H1 (cell line): ENCODE measurements around the gene MACROD2. TPM values are rescaled to one million over a fixed set of nuclear protein-coding genes. Genes with fewer than 3 reads are reported as not detected.

Source experiments
- CTCF ChIA-PET: fragments of 300-600 bp; sonication (Branson Sonifier 250); formaldehyde crosslinking; loops from one replicate; lab custom pipeline; 2021; ENCODE audit not compliant: partially characterized antibody; lab: Charles Lee
- POLR2A ChIA-PET: fragments of 300-600 bp; sonication (Branson Sonifier 250); formaldehyde crosslinking; loops from one replicate; lab custom pipeline; 2021; ENCODE audit warnings: inconsistent platforms; ENCODE audit not compliant: partially characterized antibody; lab: Charles Lee
- DNase-seq, 2 experiments: peaks; one replicate each; pipeline versions ENCODE4 v3.0.0 to v3.0.0-alpha.2; 2010 to 2022; ENCODE audit warnings: low spot score in 2 of 2, low read depth in 1 of 2, mixed read lengths in 1 of 2
- FAIRE-seq: peaks from 2 replicates; lab custom pipeline; 2011; peaks lifted over from hg19 to GRCh38; lab: Jason Lieb, UNC
- H2AFZ ChIP-seq: 2 replicates; pipeline ENCODE4 v1.8.1; 2012; ENCODE audit warnings: low read length, inconsistent platforms
- H2AK5ac ChIP-seq: 2 replicates; pipeline ENCODE4 v1.6.1; 2013; ENCODE audit warnings: low read depth, low read length
- H2BK120ac ChIP-seq: replicated peaks from 2 replicates; pipeline ENCODE3; 2013; ENCODE audit warnings: low read depth, low read length, inconsistent platforms
- H2BK12ac ChIP-seq: 2 replicates; pipeline ENCODE4 v1.6.1; 2013; ENCODE audit warnings: low read depth, low read length
- H2BK15ac ChIP-seq: 2 replicates; pipeline ENCODE4 v1.6.1; 2013; ENCODE audit warnings: low read length
- H2BK20ac ChIP-seq: 2 replicates; pipeline ENCODE4 v1.6.1; 2013; ENCODE audit warnings: low read length
- H2BK5ac ChIP-seq: 2 replicates; pipeline ENCODE4 v1.6.1; 2013; ENCODE audit warnings: low read depth, low read length
- H3K14ac ChIP-seq: 2 replicates; pipeline ENCODE4 v1.6.1; 2013; ENCODE audit warnings: inconsistent platforms; ENCODE audit not compliant: insufficient read length
- H3K18ac ChIP-seq: 2 replicates; pipeline ENCODE4 v1.6.1; 2013; ENCODE audit warnings: low read length; ENCODE audit errors: extremely low read depth
- H3K23ac ChIP-seq: 2 replicates; pipeline ENCODE4 v1.6.1; 2013; ENCODE audit warnings: inconsistent platforms; ENCODE audit not compliant: insufficient read length
- H3K23me2 ChIP-seq: 2 replicates; pipeline ENCODE4 v1.6.1; 2013; ENCODE audit warnings: low read depth, low read length
- H3K27ac ChIP-seq: 2 replicates; pipeline ENCODE4 v1.6.1; 2011; ENCODE audit warnings: low read depth, low read length, inconsistent platforms
- H3K27me3 ChIP-seq, 4 experiments: replicated peaks in 1 of 4; 1 replicate in 1 of 4; 2 replicates in 3 of 4; pipeline versions ENCODE4 v1.6.1 to v1.8.1; 2011 to 2013; ENCODE audit warnings: low read length in 3 of 4, mild to moderate bottlenecking in 3 of 4, inconsistent platforms in 2 of 4, mixed read lengths in 2 of 4, moderate library complexity in 1 of 4; ENCODE audit not compliant: control insufficient read depth in 3 of 4, insufficient read depth in 3 of 4; ENCODE audit errors: extremely low read depth in 1 of 4
- H3K36me3 ChIP-seq, 4 experiments: 2 replicates each; pipeline versions ENCODE4 v1.6.1 to v1.8.1; 2011 to 2013; ENCODE audit warnings: mild to moderate bottlenecking in 4 of 4, low read length in 3 of 4, moderate library complexity in 2 of 4, control low read depth in 1 of 4, inconsistent platforms in 1 of 4; ENCODE audit not compliant: insufficient read depth in 4 of 4, control insufficient read depth in 2 of 4
- H3K4ac ChIP-seq: replicated peaks from 2 replicates; pipeline ENCODE3; 2013; ENCODE audit warnings: low read length, low read depth, mixed read lengths, inconsistent platforms; ENCODE audit not compliant: insufficient read length
- H3K4me1 ChIP-seq, 4 experiments: replicated peaks in 1 of 4; 1 replicate in 1 of 4; 2 replicates in 3 of 4; pipeline versions ENCODE4 v1.6.1 to v1.8.1; 2011 to 2013; ENCODE audit warnings: low read length in 3 of 4, inconsistent platforms in 2 of 4, mixed read lengths in 1 of 4; ENCODE audit not compliant: insufficient read depth in 4 of 4, control insufficient read depth in 3 of 4
- H3K4me2 ChIP-seq, 2 experiments: 2 replicates each; pipeline versions ENCODE4 v1.6.1 to v1.8.1; 2011 to 2013; ENCODE audit warnings: low read depth in 2 of 2, low read length in 2 of 2, control low read depth in 1 of 2, inconsistent platforms in 1 of 2, mild to moderate bottlenecking in 1 of 2; ENCODE audit not compliant: insufficient read depth in 1 of 2
- H3K4me3 ChIP-seq, 4 experiments: fragments of 200-600, 300-600 bp in 1 of 4; sonication (generic), shearing (Covaris generic), sonication (Bioruptor Twin) in 1 of 4; 2 replicates each; pipeline versions ENCODE4 v1.5.1 to v1.8.1; 2011 to 2016; ENCODE audit warnings: low read length in 4 of 4, low read depth in 3 of 4, control low read depth in 2 of 4, inconsistent platforms in 2 of 4, mild to moderate bottlenecking in 2 of 4, mixed read lengths in 1 of 4, moderate library complexity in 1 of 4; ENCODE audit not compliant: insufficient read depth in 2 of 4; ENCODE audit errors: extremely low read depth in 1 of 4
- H3K56ac ChIP-seq: replicated peaks from 2 replicates; pipeline ENCODE3; 2013; ENCODE audit warnings: low read depth, mild to moderate bottlenecking, mixed read lengths, low read length, inconsistent platforms; ENCODE audit not compliant: insufficient read length
- H3K79me1 ChIP-seq: 2 replicates; pipeline ENCODE4 v1.6.1; 2013; ENCODE audit warnings: low read depth, low read length, control low read depth
- H3K79me2 ChIP-seq, 2 experiments: 2 replicates each; pipeline versions ENCODE4 v1.6.1 to v1.8.1; 2012 to 2013; ENCODE audit warnings: low read length in 2 of 2, mild to moderate bottlenecking in 2 of 2, inconsistent platforms in 1 of 2; ENCODE audit not compliant: insufficient read depth in 2 of 2, control insufficient read depth in 1 of 2
- H3K9ac ChIP-seq, 4 experiments: replicated peaks in 1 of 4; 1 replicate in 1 of 4; 2 replicates in 3 of 4; pipeline versions ENCODE4 v1.6.1 to v1.8.1; 2011 to 2013; ENCODE audit warnings: low read depth in 3 of 4, low read length in 3 of 4, control low read depth in 2 of 4, mild to moderate bottlenecking in 2 of 4, moderate library complexity in 2 of 4, inconsistent platforms in 1 of 4; ENCODE audit errors: extremely low read depth in 1 of 4
- H3K9me3 ChIP-seq, 2 experiments: 2 replicates each; pipeline versions ENCODE4 v1.6.1 to v1.8.1; 2012 to 2013; ENCODE audit warnings: mild to moderate bottlenecking in 2 of 2, moderate library complexity in 2 of 2, control low read depth in 1 of 2, inconsistent platforms in 1 of 2, low read depth in 1 of 2, low read length in 1 of 2, mixed read lengths in 1 of 2; ENCODE audit not compliant: insufficient read depth in 2 of 2
- H4K20me1 ChIP-seq, 2 experiments: replicated peaks in 1 of 2; 2 replicates each; pipeline versions ENCODE3 to v1.8.1; 2011 to 2013; ENCODE audit warnings: inconsistent platforms in 2 of 2, low read length in 2 of 2, mild to moderate bottlenecking in 1 of 2; ENCODE audit not compliant: insufficient read depth in 2 of 2, control insufficient read depth in 1 of 2
- H4K5ac ChIP-seq: 2 replicates; pipeline ENCODE4 v1.6.1; 2013; ENCODE audit warnings: low read length, low read depth, mixed read lengths, inconsistent platforms; ENCODE audit not compliant: insufficient read length
- H4K8ac ChIP-seq: 2 replicates; pipeline ENCODE4 v1.8.0; 2013; ENCODE audit warnings: mild to moderate bottlenecking, moderate library complexity, low read length, inconsistent platforms; ENCODE audit not compliant: insufficient read depth; ENCODE audit errors: extremely low read depth
- H4K91ac ChIP-seq: replicated peaks from 2 replicates; pipeline ENCODE3; 2013; ENCODE audit warnings: low read length, mixed read lengths, inconsistent platforms; ENCODE audit not compliant: insufficient read length
- ASH2L ChIP-seq: fragments of 200-600, 300-600 bp; sonication (generic); IDR thresholded peaks from one replicate; pipeline ENCODE4 v1.7.1; 2017; ENCODE audit warnings: low read length
- EP300 ChIP-seq, 2 experiments: IDR thresholded peaks; 1 replicate in 1 of 2; 2 replicates in 1 of 2; pipeline ENCODE4 v1.6.1; 2011 to 2012; ENCODE audit warnings: low read depth in 2 of 2, low read length in 2 of 2, mild to moderate bottlenecking in 2 of 2, borderline replicate concordance in 1 of 2, inconsistent platforms in 1 of 2, moderate library complexity in 1 of 2
- HDAC2 ChIP-seq, 2 experiments: fragments of 300-600 bp in 1 of 2; sonication (generic) in 1 of 2; IDR thresholded peaks; 2 replicates each; pipeline ENCODE4 v1.6.1; 2011 to 2012; ENCODE audit warnings: low read depth in 2 of 2, low read length in 2 of 2, mild to moderate bottlenecking in 2 of 2, moderate library complexity in 2 of 2, borderline replicate concordance in 1 of 2, inconsistent platforms in 1 of 2
- NANOG ChIP-seq: IDR thresholded peaks from 2 replicates; pipeline ENCODE4 v1.6.1; 2011; ENCODE audit warnings: low read length, low read depth, mild to moderate bottlenecking, inconsistent platforms; ENCODE audit not compliant: insufficient read depth, poor library complexity, severe bottlenecking
- NRF1 ChIP-seq: IDR thresholded peaks from 2 replicates; pipeline ENCODE4 v1.6.1; 2011; ENCODE audit warnings: mild to moderate bottlenecking, low read depth, low read length, improper control_type of control experiment
- SP1 ChIP-seq: IDR thresholded peaks from 2 replicates; pipeline ENCODE4 v1.6.1; 2011; ENCODE audit warnings: low read depth, low read length
- TBP ChIP-seq: IDR thresholded peaks from 2 replicates; pipeline ENCODE4 v1.6.1; 2011; ENCODE audit warnings: low read depth, low read length, improper control_type of control experiment
- TCF12 ChIP-seq: IDR thresholded peaks from 2 replicates; pipeline ENCODE4 v1.6.1; 2011; ENCODE audit warnings: low read depth, mild to moderate bottlenecking, low read length
- YY1 ChIP-seq: IDR thresholded peaks from 2 replicates; pipeline ENCODE4 v1.6.1; 2011; ENCODE audit warnings: low read depth, mild to moderate bottlenecking, low read length
- WGBS, 2 experiments: shearing (Covaris generic) in 1 of 2; methylation state at CpG; one replicate each; pipeline versions ENCODE4 v1.1.6 to v1.1.7; 2013 to 2015; ENCODE audit warnings: low lambda C conversion rate in 2 of 2, mixed read lengths in 2 of 2, inconsistent platforms in 1 of 2, low coverage in 1 of 2, missing lambda C conversion rate in 1 of 2; ENCODE audit not compliant: insufficient replicate concordance in 2 of 2, insufficient coverage in 1 of 2, insufficient read length in 1 of 2; ENCODE audit errors: extremely low coverage in 1 of 2, missing lambda C conversion rate in 1 of 2; 5-methylcytosine and 5-hydroxymethylcytosine counted together
- polyA plus RNA-seq, 7 experiments: library from polyadenylated mRNA; depleted of rRNA in 3 of 7; stranded (reverse) in 5 of 7; unstranded in 2 of 7; fragments of >200 nt in 5 of 7; fragments of 200-250 nt in 2 of 7; gene quantifications; 1 replicate in 5 of 7; 2 replicates in 1 of 7; 4 replicates in 1 of 7; pipeline versions ENCODE4 v1.2.1 to v1.2.3, GENCODE V29; 2011 to 2013; ENCODE audit warnings: missing spikeins in 2 of 7, mixed read lengths in 2 of 7
- total RNA-seq: library from RNA; stranded (reverse); fragmentation: NEBNext Ultra II Directional; extraction: Animal tissue kit (Norgen Biotek cat#: 25700); gene quantifications from 2 replicates; pipeline ENCODE4 v1.2.1, GENCODE V29; 2021

The MACROD2 gene
- total and polyA plus RNA-seq, 2 of the 8 experiments (the other 6 are each of a cell fraction or from before 2014, with no cell fraction given): 0.70 to 3.9 TPM

GRCh38 chr20:14860410-14860814 lies 865.1 kb downstream of the MACROD2 start:
- Histone ChIP-seq H2BK12ac (no peak overlapping the region), H2AFZ (no peak overlapping the region), H3K23ac (no peak overlapping the region), H4K91ac (no peak overlapping the region), H3K79me2 (no peaks in the 10 kb centered on the region), H2BK5ac (no peak overlapping the region), H2BK120ac (no peak overlapping the region), H3K9ac (no peak overlapping the region), H4K8ac (no peak overlapping the region), H3K27ac (no peak overlapping the region), H3K4ac (no peak overlapping the region), H3K14ac (no peak overlapping the region), H3K27me3 (peaks cover 0 to 5% (median 1%) of the 10 kb centered on the region in 4 experiments; a peak in 3 of 7 replicates), H2AK5ac (no peak overlapping the region), H3K56ac (no peak overlapping the region), H3K4me3 (no peak overlapping the region; a peak in 1 of 8 replicates), H3K4me1 (peaks cover 5 to 17% (median 8%) of the 10 kb centered on the region in 4 experiments; a peak in 6 of 7 replicates), H3K23me2 (no peaks in the 10 kb centered on the region), H4K5ac (no peak overlapping the region), H2BK20ac (no peak overlapping the region), H3K79me1 (no peaks in the 10 kb centered on the region), H3K36me3 (no peaks in the 10 kb centered on the region), H3K9me3 (peaks cover 0 to 3% of the 10 kb centered on the region in 2 experiments; a peak in 1 of 4 replicates), H3K18ac (no peak overlapping the region), H2BK15ac (no peak overlapping the region), H4K20me1 (no peaks in the 10 kb centered on the region), H3K4me2 (no peak overlapping the region; a peak in 1 of 4 replicates)
- DNase-seq (peak; percentile 58 to 65), FAIRE-seq (peak; percentile 80)
- POLR2A ChIA-PET: no interaction called here
- CTCF ChIA-PET: no interaction called here
- 9% methylated on average over 4 of the region's 4 CpGs; no CpG with 5 or more reads in 1 of the 2 experiments for WGBS, 2 experiments
- TF ChIP-seq TBP: no peak
- TF ChIP-seq NRF1: no peak
- peak; percentile 96 for TF ChIP-seq NANOG
- peak; percentile 80; the same call in 1 of the 2 replicates for TF ChIP-seq TCF12
- 0 out of 2 replicates have a peak, but pooled peaks have one; percentile 36 for TF ChIP-seq YY1
- peak in 1 of 2 experiments; percentile 73; a peak in 2 of 3 replicates for TF ChIP-seq EP300 (IDR thresholded peaks at IDR 0.05; ENCODE audit: borderline replicate concordance in 1 of 2, low read depth in 2 of 2, low read length in 2 of 2)
- peak; percentile 76 for TF ChIP-seq SP1
- TF ChIP-seq HDAC2 (IDR thresholded peaks at IDR 0.05; ENCODE audit: borderline replicate concordance in 1 of 2, low read depth in 2 of 2, low read length in 2 of 2): peak; percentile 66 to 96; a peak in 3 of 4 replicates
- peak; percentile 18 for TF ChIP-seq ASH2L
